HL-60 (cell line): ENCODE data around the gene B4GALNT4.

Experiments used
- DNase-seq, 2 experiments: peaks; one replicate each; pipeline ENCODE4 v3.0.0-alpha.2; 2010 to 2020; ENCODE audit warnings: low read depth in 1 of 2, low spot score in 1 of 2
- H3K27ac ChIP-seq: fragments of 250-450 bp; sonication (Bioruptor Pico); replicated peaks from 2 replicates; pipeline ENCODE4 v1.5.1; 2020; ENCODE audit warnings: mild to moderate bottlenecking, moderate library complexity
- H3K27me3 ChIP-seq: fragments of 250-450 bp; sonication (Bioruptor Pico); 2 replicates; pipeline ENCODE4 v1.5.1; 2021; ENCODE audit warnings: mild to moderate bottlenecking, moderate library complexity; ENCODE audit not compliant: insufficient read depth, poor library complexity, severe bottlenecking
- H3K4me3 ChIP-seq: replicated peaks from 2 replicates; pipeline ENCODE4 v1.5.1; 2011; ENCODE audit warnings: mild to moderate bottlenecking, control low read depth, low read length; ENCODE audit not compliant: insufficient read depth
- CTCF ChIP-seq: IDR thresholded peaks from one replicate; pipeline ENCODE4 v1.5.1; 2011; ENCODE audit warnings: low read length, control low read depth, inconsistent platforms; ENCODE audit not compliant: insufficient read depth
- GABPA ChIP-seq: IDR thresholded peaks from 2 replicates; pipeline ENCODE4 v1.6.1; 2012; ENCODE audit warnings: low read depth
- POLR2AphosphoS5 ChIP-seq: IDR thresholded peaks from 2 replicates; pipeline ENCODE4 v1.6.1; 2012; ENCODE audit warnings: low read depth
- REST ChIP-seq: IDR thresholded peaks from 2 replicates; pipeline ENCODE4 v1.6.1; 2012; ENCODE audit warnings: low read depth; ENCODE audit not compliant: insufficient replicate concordance
- SPI1 ChIP-seq: IDR thresholded peaks from 2 replicates; pipeline ENCODE4 v1.6.1; 2012; ENCODE audit warnings: low read depth, mild to moderate bottlenecking, borderline replicate concordance

The B4GALNT4 gene

GRCh38 chr11:357582-357981 is 11.7 kb upstream of the B4GALNT4 start:
- DNase-seq, result no peak
- Histone ChIP-seq H3K27me3 (no peaks in the 10 kb centered on the region), H3K27ac (no peak overlapping the region), H3K4me3 (no peak overlapping the region)
- TF ChIP-seq REST (no peak), POLR2AphosphoS5 (no peak), SPI1 (no peak), GABPA (no peak), CTCF (no peak)

GRCh38 chr11:358129-358800 is 11.0 kb upstream of the B4GALNT4 start:
- Histone ChIP-seq H3K27me3 (no peaks in the 10 kb centered on the region), H3K27ac (no peak overlapping the region), H3K4me3 (no peak overlapping the region)
- DNase-seq, result no peak
- TF ChIP-seq REST, result no peak
- no peak for TF ChIP-seq POLR2AphosphoS5
- no peak for TF ChIP-seq GABPA
- no peak for TF ChIP-seq SPI1
- TF ChIP-seq CTCF, result no peak

GRCh38 chr11:359181-359714 is 10.1 kb upstream of the B4GALNT4 start:
- H3K27me3 ChIP-seq, result no peaks in the 10 kb centered on the region

More at GRCh38 chr11:359181-359714, 10.1 kb upstream of the B4GALNT4 start:
- Histone ChIP-seq H3K27ac (no peak overlapping the region), H3K4me3 (no peak overlapping the region)
- no peak for TF ChIP-seq CTCF
- DNase-seq, result no peak
